RPMI7951 (cell line): Measurements from ENCODE around the gene CACNA2D4. TPM values are rescaled to one million over a fixed set of nuclear protein-coding genes. Genes with fewer than 3 reads are reported as not detected.

Experiments
- total RNA-seq: library from RNA; depleted of rRNA; stranded (reverse); fragments of >200 nt; shearing (Covaris generic); gene quantifications from 2 replicates; pipeline ENCODE4 v1.2.3, GENCODE V29; 2014; rRNA removed

CACNA2D4 gene
- total RNA-seq, 1 experiment from 2014 or later = 0.24 TPM

Other genes with a start within 250 kb of the CACNA2D4 start
- 20.7 and 23.8 TPM in 2 replicates for gene ADIPOR2, start 227.6 kb downstream of the CACNA2D4 start, total RNA-seq
- not detected in 2 replicates for gene LRTM2, start 98.1 kb downstream of the CACNA2D4 start, total RNA-seq
- gene DCP1B, start 85.8 kb upstream of the CACNA2D4 start, total RNA-seq = 9.0 and 11.2 TPM in 2 replicates
- 0.98 and 1.6 TPM in 2 replicates for gene CACNA1C, start 134.3 kb upstream of the CACNA2D4 start, total RNA-seq